ENCODE measurements around the gene CEP85L. TPM values are rescaled to one million over a fixed set of nuclear protein-coding genes. Genes with fewer than 3 reads are reported as not detected.

Gene CEP85L
- total RNA-seq, 1 donor from 2014 or later, result 21.8 TPM

DNA sequence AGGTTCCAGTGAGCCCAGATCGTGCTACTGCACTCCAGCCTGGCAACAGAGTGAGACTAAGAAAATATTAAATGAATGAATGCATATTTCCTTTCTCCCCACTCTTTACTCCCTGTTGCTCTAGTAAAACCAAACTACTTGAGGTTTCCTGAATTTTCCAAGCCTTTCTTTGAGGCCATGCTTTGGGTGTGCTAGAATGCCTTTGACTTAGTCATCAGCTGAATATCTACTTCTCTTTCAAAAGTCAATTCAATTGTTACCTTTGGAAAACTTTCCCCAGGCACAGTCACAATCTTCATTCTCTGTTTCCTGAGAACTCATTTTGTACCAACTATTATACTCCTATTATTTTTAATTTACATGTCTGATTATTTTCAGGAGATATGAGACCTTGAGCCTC is 27.5 kb upstream of the CEP85L start:
- Mint-ChIP-seq H3K27me3 (no peaks in the 10 kb centered on the region), H3K4me1 (peaks cover 17% of the 10 kb centered on the region), H3K9me3 (no peaks in the 10 kb centered on the region), H3K36me3 (ENCODE audit: low read depth) (peaks cover 7% of the 10 kb centered on the region), H3K27ac (no peak overlapping the region), H3K4me3 (no peak overlapping the region)
- ATAC-seq (ENCODE audit: low read depth), result no peak
- POLR2A ChIA-PET, result no interaction called here
- TF ChIP-seq CTCF (IDR thresholded peaks at IDR 0.05), result no peak
- intact Hi-C loops (cut with micrococcal nuclease), result no loop called here
- DNase-seq, result no peak
- CTCF ChIA-PET, result no interaction called here

- POLR2A ChIA-PET, result interaction anchor here (0.8 kb wide), 1 partner anchor 26 kb away, joined by 4 read pairs; the partner anchor contains the start of gene CEP85L
- no peak for TF ChIP-seq CTCF (IDR thresholded peaks at IDR 0.05)
- ATAC-seq (ENCODE audit: low read depth) (no peak), DNase-seq (no peak)
- Mint-ChIP-seq H3K27me3 (no peaks in the 10 kb centered on the region), H3K9me3 (no peaks in the 10 kb centered on the region), H3K4me1 (peaks cover 12% of the 10 kb centered on the region), H3K36me3 (ENCODE audit: low read depth) (peaks cover 7% of the 10 kb centered on the region), H3K4me3 (no peak overlapping the region), H3K27ac (no peak overlapping the region)
- intact Hi-C loops (cut with micrococcal nuclease), result no loop called here
- CTCF ChIA-PET, result interaction anchor here (0.5 kb wide), 1 partner anchor 15 kb away, joined by 3 read pairs; no protein-coding TSS in a partner anchor
Measured at GRCh38 chr6:118677193-118677592, 25.8 kb upstream of the CEP85L start.

GRCh38 chr6:118675225-118675624 is 23.8 kb upstream of the CEP85L start:
- no peak overlapping the region for H3K27ac Mint-ChIP-seq
- ChIA-PET POLR2A (interaction anchor here (0.6 kb wide), 1 partner anchor 32 kb away, joined by 10 read pairs; no protein-coding TSS in a partner anchor), CTCF (no interaction called here)
- no peak for TF ChIP-seq CTCF (IDR thresholded peaks at IDR 0.05)
- H3K4me1 Mint-ChIP-seq, result peaks cover 14% of the 10 kb centered on the region
- no peak for DNase-seq
- no peaks in the 10 kb centered on the region for H3K27me3 Mint-ChIP-seq
- no peak for ATAC-seq (ENCODE audit: low read depth)
- no peaks in the 10 kb centered on the region for H3K9me3 Mint-ChIP-seq
- H3K36me3 Mint-ChIP-seq (ENCODE audit: low read depth), result peaks cover 9% of the 10 kb centered on the region
- intact Hi-C loops (cut with micrococcal nuclease), result no loop called here
- H3K4me3 Mint-ChIP-seq, result no peak overlapping the region

GRCh38 chr6:118674772-118675171 is 23.4 kb upstream of the CEP85L start:
- H3K27ac Mint-ChIP-seq, result no peak overlapping the region
- intact Hi-C loops (cut with micrococcal nuclease), result no loop called here
- CTCF ChIA-PET, result no interaction called here
- no peak for TF ChIP-seq CTCF (IDR thresholded peaks at IDR 0.05)
- POLR2A ChIA-PET, result interaction anchor here (0.6 to 0.7 kb wide), 2 partner anchors 23 to 32 kb away, joined by 4 to 10 read pairs; no protein-coding TSS in a partner anchor
- no peak overlapping the region for H3K4me3 Mint-ChIP-seq
- ATAC-seq (ENCODE audit: low read depth) (no peak), DNase-seq (no peak)
- peaks cover 17% of the 10 kb centered on the region for H3K4me1 Mint-ChIP-seq
- no peaks in the 10 kb centered on the region for H3K9me3 Mint-ChIP-seq
- H3K36me3 Mint-ChIP-seq (ENCODE audit: low read depth), result peaks cover 9% of the 10 kb centered on the region
- no peaks in the 10 kb centered on the region for H3K27me3 Mint-ChIP-seq

- H3K36me3 Mint-ChIP-seq (ENCODE audit: low read depth), result peaks cover 6% of the 10 kb centered on the region
- no peak overlapping the region for H3K4me3 Mint-ChIP-seq
- no peak for DNase-seq
- no peaks in the 10 kb centered on the region for H3K9me3 Mint-ChIP-seq
- peaks cover 26% of the 10 kb centered on the region for H3K4me1 Mint-ChIP-seq
- no peak for ATAC-seq (ENCODE audit: low read depth)
- H3K27me3 Mint-ChIP-seq, result no peaks in the 10 kb centered on the region
- TF ChIP-seq CTCF (IDR thresholded peaks at IDR 0.05), result no peak
- ChIA-PET POLR2A (interaction anchor here (0.5 kb wide), 1 partner anchor 9 kb away, joined by 4 read pairs; no protein-coding TSS in a partner anchor), CTCF (no interaction called here)
- no peak overlapping the region for H3K27ac Mint-ChIP-seq
- intact Hi-C loops (cut with micrococcal nuclease), result no loop called here
Measured at GRCh38 chr6:118672678-118673077, 21.3 kb upstream of the CEP85L start.

Data from activated B cell treated with CpG ODN at 0.5 μM for 24 hours (primary cell).